GM18499 (cell line): ENCODE data around the gene GIPC1.

ENCODE experiments used
- ATAC-seq: cut with Tn5 transposase; IDR thresholded peaks from one replicate; pipeline ENCODE4 v1.9.1; 2021; ENCODE audit warnings: moderate number of reproducible peaks; ENCODE audit not compliant: insufficient read depth, unreplicated experiment

Gene GIPC1

DNA sequence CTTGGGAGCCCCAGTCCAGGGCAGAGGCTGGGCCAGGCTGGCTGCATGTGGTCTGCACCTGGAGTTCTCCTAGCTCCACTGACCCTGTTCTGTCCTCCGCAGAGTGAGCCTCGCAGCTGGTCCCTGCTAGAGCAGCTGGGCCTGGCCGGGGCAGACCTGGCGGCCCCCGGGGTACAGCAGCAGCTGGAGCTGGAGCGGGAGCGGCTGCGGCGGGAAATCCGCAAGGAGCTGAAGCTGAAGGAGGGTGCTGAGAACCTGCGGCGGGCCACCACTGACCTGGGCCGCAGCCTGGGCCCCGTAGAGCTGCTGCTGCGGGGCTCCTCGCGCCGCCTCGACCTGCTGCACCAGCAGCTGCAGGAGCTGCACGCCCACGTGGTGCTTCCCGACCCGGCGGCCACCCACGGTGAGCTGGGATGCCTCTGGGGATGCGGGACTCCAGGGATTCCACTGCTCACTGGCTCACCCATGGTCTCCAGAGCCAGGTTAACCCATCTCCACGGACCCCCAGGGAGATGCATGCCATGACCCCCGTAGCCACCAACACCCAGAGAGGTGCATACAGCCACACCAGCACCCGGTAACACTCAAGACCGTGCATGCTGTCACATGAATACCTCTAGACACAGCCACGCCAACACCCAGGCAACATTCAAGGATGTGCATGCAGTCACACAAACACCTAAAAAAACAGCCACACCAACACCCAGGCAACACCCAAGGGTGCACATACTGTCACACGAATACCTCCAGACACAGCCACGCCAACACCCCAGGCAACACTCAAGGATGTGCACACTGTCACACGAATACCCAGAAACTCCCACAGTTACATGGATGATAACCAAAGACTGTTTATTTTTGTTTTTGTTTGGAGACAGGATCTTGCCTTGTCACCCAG lies 54.6 kb downstream of the GIPC1 start:
- ATAC-seq = no peak

DNA sequence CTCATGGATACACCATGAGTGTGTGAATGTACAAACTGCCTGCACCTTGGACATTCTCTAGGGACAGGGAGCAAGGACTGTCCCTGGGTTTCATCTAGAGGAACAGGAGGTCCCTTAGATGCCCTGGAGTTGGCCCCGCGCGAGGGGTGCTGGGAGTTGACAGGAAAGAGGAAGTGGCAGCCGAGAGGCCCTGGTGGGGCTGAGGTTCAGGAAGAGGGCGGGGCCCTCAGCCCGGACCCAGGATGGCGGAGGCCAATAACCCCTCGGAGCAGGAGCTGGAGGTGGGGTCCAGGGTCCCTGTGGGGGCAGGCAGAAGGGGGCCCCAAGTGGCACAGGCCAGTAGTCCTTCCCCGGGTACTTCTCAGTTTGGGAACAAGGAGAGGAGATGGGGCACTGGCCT lies 55.9 kb downstream of the GIPC1 start:
- ATAC-seq = no peak

DNA sequence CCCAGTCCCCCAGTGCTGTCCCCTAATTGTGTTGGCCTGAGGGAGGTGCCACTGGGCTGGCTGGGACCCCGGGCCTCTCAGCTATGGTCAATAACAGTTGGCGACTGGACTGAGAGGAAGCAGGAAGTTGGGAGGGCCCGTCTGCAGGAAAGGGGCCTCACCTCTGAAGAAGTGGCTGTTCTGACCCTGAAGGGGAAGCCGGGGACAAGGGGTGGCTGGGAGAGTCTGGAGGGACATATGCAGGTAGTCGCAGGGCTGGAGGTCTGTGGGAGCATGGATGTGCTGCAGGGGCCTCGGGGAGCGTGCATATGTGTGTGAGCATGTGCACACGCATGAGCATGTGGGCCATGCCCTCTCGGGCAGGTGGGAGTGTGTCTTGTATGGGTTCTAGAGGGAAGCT lies 56.9 kb downstream of the GIPC1 start:
- ATAC-seq = no peak

DNA sequence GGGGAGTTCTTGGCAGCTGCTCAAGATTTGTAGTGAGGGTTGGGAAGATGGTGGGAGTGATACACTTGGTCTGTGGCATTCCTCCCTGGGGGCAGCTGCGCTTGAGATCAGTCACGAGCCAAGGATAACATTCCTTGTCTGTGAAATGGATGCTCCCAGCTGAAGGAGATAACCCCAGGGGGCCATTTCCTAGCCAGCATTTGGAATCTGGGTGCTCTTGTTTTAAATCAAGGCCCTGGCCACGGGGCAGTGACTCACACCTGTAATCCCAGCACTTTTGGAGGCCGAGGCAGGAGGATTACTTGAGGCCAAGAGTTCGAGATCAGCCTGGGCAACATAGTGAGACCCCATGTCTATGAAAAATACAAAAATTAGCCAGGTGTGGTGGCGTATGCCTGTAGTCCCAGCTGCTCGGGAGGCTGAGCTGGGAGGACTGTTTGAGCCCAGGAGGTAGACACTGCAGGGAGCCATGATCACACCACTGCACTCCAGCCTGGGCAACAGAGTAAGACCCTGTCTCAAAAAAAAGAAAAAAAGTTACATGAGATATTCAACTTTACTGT lies 58.3 kb downstream of the GIPC1 start:
- no peak for ATAC-seq

DNA sequence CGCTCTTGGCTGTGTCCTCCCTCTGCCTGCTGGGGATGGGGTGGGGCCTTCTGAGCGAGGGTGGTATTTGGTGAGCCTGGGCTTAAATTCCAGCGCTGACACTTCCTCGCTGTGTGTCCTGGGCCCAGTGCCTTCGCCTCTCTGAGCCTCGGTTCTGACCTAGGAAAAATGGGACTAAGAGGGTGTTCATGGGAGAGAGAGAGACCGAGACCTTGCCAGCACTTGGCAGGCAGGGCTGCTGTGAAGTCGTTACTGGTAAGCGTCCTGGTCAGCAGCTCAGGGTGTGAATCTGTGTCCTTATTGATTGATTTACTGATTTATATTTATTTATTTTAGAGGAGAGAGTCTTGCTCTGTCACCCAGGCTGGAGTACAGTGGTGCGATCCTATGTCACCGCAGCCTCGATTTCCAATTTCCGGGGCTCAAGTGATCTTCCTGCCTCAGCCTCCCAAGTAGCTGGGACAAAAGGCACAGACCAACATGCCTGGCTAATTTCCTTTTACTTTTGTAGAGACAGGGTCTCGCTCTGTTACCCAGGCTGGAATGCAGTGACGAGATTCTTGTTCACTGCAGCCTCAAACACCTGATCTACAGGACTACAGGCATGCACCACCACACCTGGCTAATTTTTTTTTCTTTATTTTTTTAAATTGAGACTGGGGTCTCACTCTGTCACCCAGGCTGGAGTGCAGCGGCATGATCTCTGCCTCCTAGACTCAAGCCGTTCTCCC lies 60.4 kb downstream of the GIPC1 start:
- ATAC-seq = no peak

DNA sequence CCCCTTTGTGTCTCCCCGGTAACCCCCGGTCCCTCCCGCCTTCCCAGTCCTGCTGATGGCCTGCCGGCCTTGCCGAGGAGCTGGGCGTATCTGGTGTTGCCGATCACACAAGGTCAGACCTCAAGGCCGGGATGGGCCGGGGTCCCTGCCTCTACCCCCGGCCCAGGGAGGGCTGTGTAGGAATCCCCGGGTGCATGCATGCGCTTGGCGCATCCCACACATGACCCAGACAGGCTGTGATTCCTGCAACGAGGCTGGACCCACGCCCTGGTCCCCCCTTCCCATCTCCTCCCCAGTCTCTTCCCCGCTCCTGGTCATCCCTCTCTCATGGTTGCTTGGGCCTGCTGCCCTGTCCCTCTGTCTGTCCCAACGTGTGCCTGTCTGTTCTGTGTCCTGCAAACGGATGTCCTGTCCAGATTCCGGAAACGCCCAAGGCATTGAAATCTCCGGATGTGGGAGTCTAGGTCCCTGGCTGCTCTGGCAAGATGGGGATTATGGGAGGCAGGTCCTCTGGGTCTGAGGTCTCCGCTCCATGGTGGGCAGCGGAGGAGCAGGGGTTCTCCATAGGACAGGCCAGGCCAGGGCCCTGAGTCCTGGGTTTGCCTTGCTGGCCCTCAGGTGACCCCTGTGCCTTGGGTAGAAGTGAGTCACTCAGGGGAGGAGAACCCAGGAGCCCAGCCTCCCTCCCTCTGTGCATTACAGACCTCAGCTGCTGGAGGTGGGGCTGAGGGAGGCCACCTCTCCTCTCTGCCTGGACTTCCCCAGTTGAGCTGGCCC lies 61.2 kb downstream of the GIPC1 start:
- no peak for ATAC-seq

DNA sequence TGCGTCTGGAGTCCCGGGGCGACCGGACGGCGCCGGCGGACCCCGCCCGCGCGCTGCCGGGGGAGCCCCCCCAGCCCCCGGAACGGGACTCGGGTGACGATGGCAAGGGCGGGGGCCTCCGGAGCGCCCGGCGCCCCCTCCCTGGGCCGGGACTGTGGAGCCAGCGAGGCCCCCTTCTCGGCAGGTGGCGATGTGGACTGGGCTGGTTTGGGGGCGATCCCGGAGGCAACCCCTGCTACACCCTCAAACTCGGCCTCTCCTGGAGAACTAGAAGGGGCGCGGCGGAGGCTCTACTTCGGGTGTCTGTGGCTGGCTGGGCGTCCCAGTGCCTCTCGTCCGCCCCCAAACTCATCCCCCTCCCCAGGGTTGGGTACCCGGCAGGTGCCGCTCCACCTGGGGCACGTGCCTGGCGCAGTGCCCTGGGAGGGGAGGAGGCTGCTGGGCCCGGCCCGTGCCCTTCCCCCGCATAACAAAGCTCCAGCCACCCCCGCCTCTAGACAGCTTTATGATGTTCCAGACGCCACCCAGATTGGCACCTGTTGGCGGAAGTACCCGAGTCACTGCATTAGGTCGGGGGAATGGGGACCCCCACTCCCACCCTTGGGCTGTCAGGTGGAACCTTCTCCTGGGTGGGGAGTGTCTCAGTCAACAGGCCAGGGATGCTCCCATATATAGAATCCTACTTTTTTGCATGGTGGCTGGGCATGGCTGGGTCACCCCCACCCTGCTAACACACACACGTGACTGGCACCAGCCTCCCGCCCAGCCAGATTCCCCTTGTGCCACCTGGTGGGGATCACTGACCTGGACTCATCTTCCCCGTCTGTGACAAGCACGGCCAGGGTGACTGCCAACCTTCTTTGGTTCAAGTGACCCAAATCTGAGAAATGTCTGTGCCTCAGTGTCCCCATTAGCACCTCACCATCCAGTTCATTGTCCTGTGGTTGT lies 62.1 kb downstream of the GIPC1 start:
- no peak for ATAC-seq

DNA sequence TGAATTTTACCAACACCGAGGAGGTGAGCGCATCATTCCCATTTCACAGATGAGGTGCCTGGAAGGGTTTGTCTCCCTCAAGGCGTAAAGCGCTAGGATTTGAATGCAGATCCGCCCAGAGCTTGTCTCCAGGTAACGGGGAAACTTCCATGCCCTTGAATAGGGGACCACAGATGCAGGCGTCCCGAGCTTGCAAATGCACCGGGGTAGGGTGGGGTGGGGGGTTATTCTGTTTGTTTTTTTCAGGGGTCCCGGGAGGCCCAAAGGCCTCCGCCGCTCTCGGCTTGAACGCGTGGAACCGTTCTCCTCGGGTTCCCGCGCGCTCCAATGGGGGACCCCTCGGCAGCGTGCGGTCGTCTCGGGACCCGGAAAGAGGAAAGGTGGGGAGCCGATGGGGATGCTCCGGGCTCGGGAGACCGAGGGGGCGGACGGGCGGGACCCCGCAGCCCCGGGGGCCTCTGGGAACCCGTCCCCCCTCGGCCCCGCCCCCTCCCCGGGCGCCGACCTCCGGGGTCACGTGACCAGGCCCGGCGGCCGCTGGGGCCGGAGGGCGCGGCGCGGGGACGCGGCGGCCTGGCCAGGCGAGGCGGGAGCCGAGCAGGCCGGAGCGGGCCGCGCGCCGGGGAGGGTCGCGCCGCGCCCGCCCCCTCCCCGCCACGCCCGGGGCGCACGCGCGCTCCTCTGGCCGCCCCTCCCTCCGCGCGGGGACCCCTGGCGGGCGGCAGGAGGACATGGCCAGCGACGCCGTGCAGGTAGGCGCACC lies 63.0 kb downstream of the GIPC1 start, which contains the start of gene PKN1:
Gene PKN1, plus strand, starts transcription at position 516 of the 763 bp plus-strand sequence. Its CDS starts 216 bp downstream, at position 732.
- no peak for ATAC-seq

DNA sequence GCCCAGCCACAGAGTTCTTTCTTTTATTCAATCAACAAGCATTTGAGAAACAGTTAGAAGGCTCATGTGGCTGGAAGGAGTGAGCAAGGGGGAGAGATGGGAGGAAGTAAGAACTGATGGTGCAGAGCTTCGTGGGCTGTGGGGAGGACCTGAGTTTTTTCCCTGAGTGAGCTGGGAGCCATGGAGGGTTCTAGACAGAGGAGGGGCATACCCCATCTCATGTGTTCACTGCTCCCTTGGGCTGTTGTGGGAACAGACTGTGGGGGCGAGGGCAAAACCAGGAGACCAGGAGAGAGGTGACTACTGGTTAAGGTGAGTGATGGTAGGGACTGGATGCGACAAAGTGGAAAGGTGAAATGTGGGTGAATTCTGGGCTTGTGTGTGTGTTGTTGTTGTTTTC lies 65.2 kb downstream of the GIPC1 start:
- ATAC-seq = no peak

DNA sequence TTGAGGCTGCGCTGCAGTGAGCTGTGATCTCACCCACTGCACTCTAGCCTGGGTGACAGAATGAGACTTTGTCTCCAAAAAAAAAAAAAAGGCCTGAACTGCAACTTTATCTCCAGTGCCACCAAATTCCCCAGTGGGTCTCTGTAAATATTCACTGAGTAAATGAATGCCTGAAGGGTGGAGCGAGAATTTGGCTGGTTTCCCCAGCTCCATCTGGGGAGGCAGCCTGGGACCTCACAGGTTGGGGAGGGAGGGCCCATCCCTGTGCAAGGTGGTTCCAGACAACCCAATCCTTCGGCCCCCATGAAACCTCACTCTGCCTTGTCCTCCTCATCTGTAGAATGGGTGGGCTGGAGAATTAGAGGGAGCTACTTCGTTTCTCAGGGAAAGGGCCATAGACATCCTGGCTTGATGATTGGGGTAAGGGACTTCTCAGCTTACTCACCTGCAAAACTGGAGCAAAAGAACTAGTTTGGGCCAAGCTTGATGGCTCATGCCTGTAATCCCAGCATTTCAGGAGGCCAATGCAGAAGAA lies 67.0 kb downstream of the GIPC1 start:
- ATAC-seq = no peak
